ENCODE results near the gene ASS1.

DNA sequence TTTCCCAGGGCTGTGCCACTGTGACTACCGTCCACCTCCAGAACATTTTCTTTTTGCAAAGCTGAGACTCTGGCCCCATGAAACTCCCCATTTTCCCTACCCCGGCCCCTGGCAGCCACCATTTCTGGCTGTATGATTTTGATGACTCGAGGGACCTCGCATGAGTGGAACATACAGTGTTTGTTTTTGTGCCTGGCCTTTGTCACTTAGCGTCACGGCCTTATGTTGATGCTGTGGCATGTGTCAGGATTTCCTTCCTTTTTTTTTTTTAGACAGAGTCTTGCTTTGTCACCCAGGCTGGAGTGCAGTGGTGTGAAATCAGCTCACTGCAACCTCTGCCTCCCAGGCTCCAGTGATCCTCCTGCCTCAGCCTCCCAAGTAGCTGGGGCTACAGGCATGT, 42.7 kb downstream of the ASS1 start:
- TF ChIP-seq POLR2AphosphoS5 (IDR thresholded peaks at IDR 0.05): no peak
- no peak for TF ChIP-seq POLR2A (IDR thresholded peaks at IDR 0.05)
- TF ChIP-seq, protein P1, sequence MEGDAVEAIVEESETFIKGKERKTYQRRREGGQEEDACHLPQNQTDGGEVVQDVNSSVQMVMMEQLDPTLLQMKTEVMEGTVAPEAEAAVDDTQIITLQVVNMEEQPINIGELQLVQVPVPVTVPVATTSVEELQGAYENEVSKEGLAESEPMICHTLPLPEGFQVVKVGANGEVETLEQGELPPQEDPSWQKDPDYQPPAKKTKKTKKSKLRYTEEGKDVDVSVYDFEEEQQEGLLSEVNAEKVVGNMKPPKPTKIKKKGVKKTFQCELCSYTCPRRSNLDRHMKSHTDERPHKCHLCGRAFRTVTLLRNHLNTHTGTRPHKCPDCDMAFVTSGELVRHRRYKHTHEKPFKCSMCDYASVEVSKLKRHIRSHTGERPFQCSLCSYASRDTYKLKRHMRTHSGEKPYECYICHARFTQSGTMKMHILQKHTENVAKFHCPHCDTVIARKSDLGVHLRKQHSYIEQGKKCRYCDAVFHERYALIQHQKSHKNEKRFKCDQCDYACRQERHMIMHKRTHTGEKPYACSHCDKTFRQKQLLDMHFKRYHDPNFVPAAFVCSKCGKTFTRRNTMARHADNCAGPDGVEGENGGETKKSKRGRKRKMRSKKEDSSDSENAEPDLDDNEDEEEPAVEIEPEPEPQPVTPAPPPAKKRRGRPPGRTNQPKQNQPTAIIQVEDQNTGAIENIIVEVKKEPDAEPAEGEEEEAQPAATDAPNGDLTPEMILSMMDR (IDR thresholded peaks at IDR 0.05): no peak
- no peak for TF ChIP-seq EP300 (IDR thresholded peaks at IDR 0.05; ENCODE audit: low read depth)

Data from transverse colon (tissue), 4 donors.